A549 (cell line): ENCODE measurements around the gene FAM221A.

ENCODE experiments used
- EHMT2 ChIP-seq: fragments of 200-600 bp; sonication (generic); IDR thresholded peaks from 2 replicates; pipeline ENCODE4 v1.6.1; 2016; ENCODE audit warnings: antibody characterized with exemption, low read depth, mild to moderate bottlenecking, moderate library complexity
- EP300 ChIP-seq, 2 experiments: fragments of >200 bp; sonication (Bioruptor Twin); formaldehyde crosslinking; IDR thresholded peaks; 2 replicates in 1 of 2; 3 replicates in 1 of 2; pipeline ENCODE4 v1.6.1; 2016 to 2017
- JUNB ChIP-seq: fragments of >200 bp; sonication (Bioruptor Twin); formaldehyde crosslinking; IDR thresholded peaks from 2 replicates; pipeline ENCODE4 v1.6.1; 2016
- MAFK ChIP-seq: fragments of 450-650 bp; IDR thresholded peaks from 2 replicates; pipeline ENCODE4 v1.6.1; 2014; ENCODE audit not compliant: partially characterized antibody
- MAZ ChIP-seq: fragments of 150-350 bp; IDR thresholded peaks from 2 replicates; pipeline ENCODE4 v1.6.1; 2014; ENCODE audit warnings: antibody characterized with exemption, low read depth, low read length, borderline replicate concordance
- POLR2A ChIP-seq: IDR thresholded peaks from 2 replicates; pipeline ENCODE4 v1.6.1; 2012; ENCODE audit warnings: mild to moderate bottlenecking, low read length
- POLR2AphosphoS2 ChIP-seq: conservative IDR thresholded peaks from 2 replicates; pipeline ENCODE4 v1.6.1; 2012; ENCODE audit warnings: low read length, improper control_type of control experiment, inconsistent platforms
- TF ChIP-seq, protein P1 (sequence below): fragments of >200 bp; sonication (Bioruptor Twin); formaldehyde crosslinking; IDR thresholded peaks from 3 replicates; pipeline ENCODE4 v1.5.1; 2016
- TF ChIP-seq, protein P2 (sequence below): fragments of 150-350 bp; IDR thresholded peaks from 2 replicates; pipeline ENCODE4 v1.6.1; 2014; ENCODE audit warnings: low read depth, mild to moderate bottlenecking, low read length
- TF ChIP-seq, protein P3 (sequence below): fragments of 250-450 bp; sonication (Bioruptor Pico); IDR thresholded peaks from 2 replicates; pipeline ENCODE4 v1.5.0; 2021; ENCODE audit warnings: mild to moderate bottlenecking, moderate library complexity, borderline replicate concordance

DNA sequence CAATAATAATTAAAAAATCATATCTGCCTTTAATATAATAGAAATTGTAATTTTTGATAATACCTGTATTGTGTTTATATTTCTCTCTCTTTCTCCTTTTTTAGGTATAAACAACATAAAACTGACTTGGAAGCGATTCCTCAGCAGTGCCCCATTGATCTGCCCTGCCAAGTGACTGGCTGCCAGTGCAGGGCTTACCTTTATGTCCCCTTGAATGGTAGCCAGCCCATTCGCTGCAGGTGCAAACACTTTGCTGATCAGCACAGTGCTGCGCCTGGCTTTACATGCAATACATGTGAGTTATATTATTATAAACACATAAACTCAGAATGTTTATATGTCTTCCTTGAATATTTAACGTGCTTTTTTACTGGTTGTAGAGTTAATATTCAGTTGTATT lies 9.2 kb downstream of the FAM221A start:
- TF ChIP-seq EP300 (IDR thresholded peaks at IDR 0.05) (no peak), EHMT2 (no peak), POLR2A (no peak), JUNB (no peak), POLR2AphosphoS2 (no peak), MAZ (no peak), MAFK (no peak)
- TF ChIP-seq, protein P1, sequence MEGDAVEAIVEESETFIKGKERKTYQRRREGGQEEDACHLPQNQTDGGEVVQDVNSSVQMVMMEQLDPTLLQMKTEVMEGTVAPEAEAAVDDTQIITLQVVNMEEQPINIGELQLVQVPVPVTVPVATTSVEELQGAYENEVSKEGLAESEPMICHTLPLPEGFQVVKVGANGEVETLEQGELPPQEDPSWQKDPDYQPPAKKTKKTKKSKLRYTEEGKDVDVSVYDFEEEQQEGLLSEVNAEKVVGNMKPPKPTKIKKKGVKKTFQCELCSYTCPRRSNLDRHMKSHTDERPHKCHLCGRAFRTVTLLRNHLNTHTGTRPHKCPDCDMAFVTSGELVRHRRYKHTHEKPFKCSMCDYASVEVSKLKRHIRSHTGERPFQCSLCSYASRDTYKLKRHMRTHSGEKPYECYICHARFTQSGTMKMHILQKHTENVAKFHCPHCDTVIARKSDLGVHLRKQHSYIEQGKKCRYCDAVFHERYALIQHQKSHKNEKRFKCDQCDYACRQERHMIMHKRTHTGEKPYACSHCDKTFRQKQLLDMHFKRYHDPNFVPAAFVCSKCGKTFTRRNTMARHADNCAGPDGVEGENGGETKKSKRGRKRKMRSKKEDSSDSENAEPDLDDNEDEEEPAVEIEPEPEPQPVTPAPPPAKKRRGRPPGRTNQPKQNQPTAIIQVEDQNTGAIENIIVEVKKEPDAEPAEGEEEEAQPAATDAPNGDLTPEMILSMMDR, result no peak
- TF ChIP-seq, protein P2, sequence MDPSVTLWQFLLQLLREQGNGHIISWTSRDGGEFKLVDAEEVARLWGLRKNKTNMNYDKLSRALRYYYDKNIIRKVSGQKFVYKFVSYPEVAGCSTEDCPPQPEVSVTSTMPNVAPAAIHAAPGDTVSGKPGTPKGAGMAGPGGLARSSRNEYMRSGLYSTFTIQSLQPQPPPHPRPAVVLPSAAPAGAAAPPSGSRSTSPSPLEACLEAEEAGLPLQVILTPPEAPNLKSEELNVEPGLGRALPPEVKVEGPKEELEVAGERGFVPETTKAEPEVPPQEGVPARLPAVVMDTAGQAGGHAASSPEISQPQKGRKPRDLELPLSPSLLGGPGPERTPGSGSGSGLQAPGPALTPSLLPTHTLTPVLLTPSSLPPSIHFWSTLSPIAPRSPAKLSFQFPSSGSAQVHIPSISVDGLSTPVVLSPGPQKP, result no peak
- TF ChIP-seq, protein P3, sequence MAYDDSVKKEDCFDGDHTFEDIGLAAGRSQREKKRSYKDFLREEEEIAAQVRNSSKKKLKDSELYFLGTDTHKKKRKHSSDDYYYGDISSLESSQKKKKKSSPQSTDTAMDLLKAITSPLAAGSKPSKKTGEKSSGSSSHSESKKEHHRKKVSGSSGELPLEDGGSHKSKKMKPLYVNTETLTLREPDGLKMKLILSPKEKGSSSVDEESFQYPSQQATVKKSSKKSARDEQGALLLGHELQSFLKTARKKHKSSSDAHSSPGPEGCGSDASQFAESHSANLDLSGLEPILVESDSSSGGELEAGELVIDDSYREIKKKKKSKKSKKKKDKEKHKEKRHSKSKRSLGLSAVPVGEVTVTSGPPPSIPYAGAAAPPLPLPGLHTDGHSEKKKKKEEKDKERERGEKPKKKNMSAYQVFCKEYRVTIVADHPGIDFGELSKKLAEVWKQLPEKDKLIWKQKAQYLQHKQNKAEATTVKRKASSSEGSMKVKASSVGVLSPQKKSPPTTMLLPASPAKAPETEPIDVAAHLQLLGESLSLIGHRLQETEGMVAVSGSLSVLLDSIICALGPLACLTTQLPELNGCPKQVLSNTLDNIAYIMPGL, result no peak
